ENCODE results near the gene TRIM46. TPM values are rescaled to one million over a fixed set of nuclear protein-coding genes. Genes with fewer than 3 reads are reported as not detected.
"Not testable (repeated sequence)": the region's sequence is repeated elsewhere in the genome, so short reads cannot be mapped to it uniquely, and the experiment has no call there.

TRIM46 gene
- total RNA-seq, 1 experiment from 2014 or later: 3.8 TPM

GRCh38 chr1:155193275-155193990 is 19.8 kb downstream of the TRIM46 start:
- TSS peak; percentile 88 for BruUV-seq (replicated peaks)
- intact Hi-C loops (cut with micrococcal nuclease; ENCODE audit: unreplicated experiment): no loop called here

GRCh38 chr1:155193991-155194240 is 20.3 kb downstream of the TRIM46 start:
- H3K9me3 ChIP-seq (ENCODE audit: control insufficient read depth, insufficient read depth, low read depth, low read length); BruUV-seq (replicated peaks); H3K36me3 ChIP-seq (ENCODE audit: control insufficient read depth, insufficient read depth, low read length); ATAC-seq; H3K27me3 ChIP-seq (ENCODE audit: control insufficient read depth, insufficient read depth, low read length); intact Hi-C loops (cut with micrococcal nuclease; ENCODE audit: unreplicated experiment); DNase-seq (ENCODE audit: low read depth, low spot score); in situ Hi-C loops (cut with HindIII; ENCODE audit: low pct_unique_long_range_greater_than_20kb, low sequenced_read_pairs): not testable (repeated sequence)
- Histone ChIP-seq H3K4me3 (ENCODE audit: low read depth in 2 of 2, low read length in 2 of 2) (peak overlapping the region; percentile 64 to 96), H3K27ac (ENCODE audit: low read length) (peak overlapping the region; percentile 97), H3K4me1 (ENCODE audit: control insufficient read depth, insufficient read depth, low read length) (peaks cover 24% of the 10 kb centered on the region)
- POLR2A ChIA-PET: interaction anchor here (0.6 to 2.6 kb wide), 6 partner anchors 14 to 103 kb away, joined by 3 to 18 read pairs (median 7); partner anchors contain the start of genes KRTCAP2, MTX1, THBS3 and TRIM46
- CTCF ChIA-PET: interaction anchor here (0.7 to 3.0 kb wide), 7 partner anchors 15 to 66 kb away, joined by 3 to 17 read pairs (median 4); partner anchors contain the start of genes KRTCAP2 and MTX1

More at GRCh38 chr1:155193275-155193990, 19.8 kb downstream of the TRIM46 start:
- Histone ChIP-seq H3K36me3 (ENCODE audit: control insufficient read depth, insufficient read depth, low read length) (peaks cover 3% of the 10 kb centered on the region; the same call in 1 of the 2 replicates), H3K9me3 (ENCODE audit: control insufficient read depth, insufficient read depth, low read depth, low read length) (no peaks in the 10 kb centered on the region), H3K27ac (ENCODE audit: low read length) (peak overlapping the region; percentile 97), H3K4me3 (ENCODE audit: low read depth in 2 of 2, low read length in 2 of 2) (peak overlapping the region; percentile 64 to 96), H3K4me1 (ENCODE audit: control insufficient read depth, insufficient read depth, low read length) (peaks cover 24% of the 10 kb centered on the region), H3K27me3 (ENCODE audit: control insufficient read depth, insufficient read depth, low read length) (no peaks in the 10 kb centered on the region)
- TF ChIP-seq CTCF (IDR thresholded peaks at IDR 0.05): peak; percentile 99
- no peak; the same call in 1 of the 2 replicates for TF ChIP-seq TCF7L2 (IDR thresholded peaks at IDR 0.05; ENCODE audit: low read depth, low read length)
- TF ChIP-seq POLR2AphosphoS5 (IDR thresholded peaks at IDR 0.05; ENCODE audit: low read depth, low read length): peak; percentile 54
- ChIA-PET CTCF (interaction anchor here (0.6 to 3.0 kb wide), 10 partner anchors 15 to 108 kb away, joined by 3 to 17 read pairs (median 5); partner anchors contain the start of genes KRTCAP2 and MTX1), POLR2A (interaction anchor here (0.6 to 2.6 kb wide), 6 partner anchors 14 to 93 kb away, joined by 3 to 18 read pairs (median 7); partner anchors contain the start of genes KRTCAP2, MTX1, THBS3 and TRIM46)
- DNase-seq (ENCODE audit: low read depth, low spot score): peak; percentile 69
- in situ Hi-C loops (cut with HindIII; ENCODE audit: low pct_unique_long_range_greater_than_20kb, low sequenced_read_pairs): no loop called here
- peak; percentile 87 for ATAC-seq

GRCh38 chr1:155195201-155196102 is 21.8 kb downstream of the TRIM46 start:
- CTCF ChIA-PET: interaction anchor here (1.4 kb wide), 1 partner anchor 22 kb away, joined by 4 read pairs; the partner anchor contains the start of gene KRTCAP2
- Histone ChIP-seq H3K9me3 (ENCODE audit: control insufficient read depth, insufficient read depth, low read depth, low read length) (no peaks in the 10 kb centered on the region), H3K27me3 (ENCODE audit: control insufficient read depth, insufficient read depth, low read length) (no peaks in the 10 kb centered on the region), H3K27ac (ENCODE audit: low read length) (peak overlapping the region; percentile 79), H3K4me1 (ENCODE audit: control insufficient read depth, insufficient read depth, low read length) (peaks cover 24% of the 10 kb centered on the region), H3K36me3 (ENCODE audit: control insufficient read depth, insufficient read depth, low read length) (peaks cover 3% of the 10 kb centered on the region; the same call in 1 of the 2 replicates), H3K4me3 (ENCODE audit: low read depth in 2 of 2, low read length in 2 of 2) (peak overlapping the region; percentile 64 to 96)
- in situ Hi-C loops (cut with HindIII; ENCODE audit: low pct_unique_long_range_greater_than_20kb, low sequenced_read_pairs) (no loop called here), intact Hi-C loops (cut with micrococcal nuclease; ENCODE audit: unreplicated experiment) (no loop called here)
- BruUV-seq (replicated peaks): TSS peak; percentile 86
- TF ChIP-seq TCF7L2 (IDR thresholded peaks at IDR 0.05; ENCODE audit: low read depth, low read length): no peak
- no peak for TF ChIP-seq SIN3A (IDR thresholded peaks at IDR 0.05; ENCODE audit: borderline replicate concordance, insufficient read depth, low read depth, low read length)
- TF ChIP-seq CTCF (IDR thresholded peaks at IDR 0.05): no peak
- no peak for TF ChIP-seq REST (IDR thresholded peaks at IDR 0.05; ENCODE audit: insufficient read depth in 1 of 2, low read depth in 2 of 2, low read length in 1 of 2)
- TF ChIP-seq POLR2AphosphoS5 (IDR thresholded peaks at IDR 0.05; ENCODE audit: low read depth, low read length): no peak
- DNase-seq (ENCODE audit: low read depth, low spot score): no peak
- POLR2A ChIA-PET: interaction anchor here (1.0 to 2.6 kb wide), 3 partner anchors 10 to 22 kb away, joined by 4 to 18 read pairs (median 11); partner anchors contain the start of genes KRTCAP2, MTX1, THBS3 and TRIM46
- ATAC-seq: 0 out of 2 replicates have a peak, but pooled peaks have one; percentile 1

All from Panc1 (cell line).